ENCODE measurements around the gene GAPDHS. TPM values are rescaled to one million over a fixed set of nuclear protein-coding genes. Genes with fewer than 3 reads are reported as not detected.

GAPDHS gene
- total RNA-seq, 1 experiment from 2014 or later, result not detected

DNA sequence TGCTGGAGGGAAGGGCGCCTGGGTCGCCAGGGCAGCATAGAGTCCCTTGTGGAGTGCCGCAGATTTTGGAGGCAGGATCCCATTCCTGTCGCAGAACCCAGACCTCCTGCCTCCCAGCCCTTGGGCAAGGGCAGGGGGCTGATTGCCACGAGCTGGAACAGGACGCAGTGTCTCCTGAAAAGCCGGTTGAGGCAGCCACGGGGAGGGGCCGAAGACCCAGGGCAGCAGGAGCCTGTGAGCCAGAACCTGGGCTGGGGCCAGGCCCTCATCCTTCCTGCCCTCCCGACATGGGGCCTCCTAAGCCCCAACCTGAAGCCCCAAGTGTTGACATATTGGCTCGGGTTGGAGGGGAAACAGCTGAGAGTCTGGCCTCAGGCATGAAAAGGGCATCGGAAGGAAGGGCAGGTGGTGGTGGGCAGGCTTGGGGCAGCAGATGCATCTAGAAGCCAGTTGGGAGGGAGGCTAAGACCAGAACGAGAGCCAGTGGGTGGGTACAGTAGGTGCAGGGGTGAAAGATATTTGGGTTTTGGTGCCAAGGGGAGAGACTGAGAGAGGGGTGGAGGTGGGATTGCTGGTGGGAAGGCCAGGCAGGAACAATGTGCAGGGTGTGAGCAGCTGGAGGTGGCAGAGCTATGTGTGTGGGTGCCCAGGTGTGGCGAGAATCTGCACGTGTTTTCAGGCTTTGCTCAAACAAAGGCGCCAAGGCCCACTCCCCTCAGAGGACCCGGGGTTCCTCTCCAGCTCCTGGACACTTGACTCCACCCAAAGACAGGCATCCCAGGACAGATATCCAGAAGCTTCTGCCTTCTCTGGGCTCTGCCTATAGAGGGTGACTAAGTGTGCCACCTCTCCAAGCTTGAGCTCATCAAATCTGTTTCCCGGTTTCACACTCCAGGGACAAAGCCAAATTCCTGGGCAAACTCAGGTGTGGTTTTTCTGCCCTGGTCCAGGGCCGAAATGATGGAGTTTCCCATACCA is 3.7 kb upstream of the GAPDHS start:
- in situ Hi-C loops (cut with HindIII; ENCODE audit: low pct_unique_long_range_greater_than_20kb, low sequenced_read_pairs), result no loop called here
- no peak for DNase-seq (ENCODE audit: low read depth)

DNA sequence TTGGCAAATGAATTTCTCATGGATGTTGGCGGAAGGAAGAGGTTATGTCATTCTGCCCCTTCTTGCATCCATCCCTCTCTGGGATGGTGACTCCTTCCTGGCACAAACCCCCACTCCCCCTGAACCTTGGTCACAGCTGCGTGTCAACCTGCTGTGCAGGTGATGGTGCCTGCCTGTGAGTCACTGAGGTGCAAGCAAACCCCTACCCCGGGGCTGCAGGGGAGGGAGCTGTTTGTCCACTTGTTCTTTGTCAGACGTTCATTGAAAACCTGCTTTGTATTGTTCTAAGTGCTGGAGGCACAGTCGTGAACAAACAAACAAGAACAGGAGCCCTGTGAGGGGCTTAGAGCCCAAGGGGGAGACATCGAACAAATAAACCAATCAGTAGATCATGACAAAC is 2.0 kb upstream of the GAPDHS start:
- in situ Hi-C loops (cut with HindIII; ENCODE audit: low pct_unique_long_range_greater_than_20kb, low sequenced_read_pairs), result no loop called here
- DNase-seq (ENCODE audit: low read depth), result no peak

GRCh38 chr19:35533822-35534392 is 651 bp downstream of the GAPDHS start:
- in situ Hi-C loops (cut with HindIII; ENCODE audit: low pct_unique_long_range_greater_than_20kb, low sequenced_read_pairs), result no loop called here
- no peak for DNase-seq (ENCODE audit: low read depth)

DNA sequence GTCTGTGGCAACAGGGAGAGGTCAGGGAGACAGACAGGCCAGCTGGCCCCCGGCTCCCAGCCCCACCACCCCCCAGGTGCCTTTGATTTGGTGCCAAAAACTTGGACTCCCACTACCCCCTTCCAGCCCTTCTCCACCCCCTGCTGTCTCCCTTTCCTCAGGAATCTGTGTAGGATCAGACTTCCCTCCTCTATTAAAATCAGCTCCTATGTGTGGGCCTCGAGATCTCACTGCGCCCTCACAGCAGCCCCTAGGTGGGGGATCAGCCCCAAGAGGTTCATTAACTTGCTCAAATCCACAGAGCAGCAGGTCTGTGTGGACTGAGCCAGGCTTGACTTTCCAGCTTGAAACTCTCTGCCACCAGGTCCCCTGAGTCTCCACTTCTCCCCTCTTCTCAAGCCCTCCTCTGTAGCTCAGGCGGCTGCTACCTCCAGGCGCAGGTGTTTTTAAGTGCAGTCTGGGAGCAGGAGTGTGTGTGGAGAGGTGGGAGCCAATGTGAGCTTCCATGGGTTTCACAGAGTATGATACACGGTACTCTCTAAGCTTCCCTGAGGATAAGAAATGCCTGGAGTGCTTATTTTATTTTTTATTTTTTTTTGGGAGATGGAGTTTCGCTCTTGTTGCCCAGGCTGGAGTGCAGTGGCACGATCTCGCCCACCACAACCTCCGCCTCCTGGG is 1.7 kb downstream of the GAPDHS start:
- no peak for DNase-seq (ENCODE audit: low read depth)
- in situ Hi-C loops (cut with HindIII; ENCODE audit: low pct_unique_long_range_greater_than_20kb, low sequenced_read_pairs), result no loop called here

DNA sequence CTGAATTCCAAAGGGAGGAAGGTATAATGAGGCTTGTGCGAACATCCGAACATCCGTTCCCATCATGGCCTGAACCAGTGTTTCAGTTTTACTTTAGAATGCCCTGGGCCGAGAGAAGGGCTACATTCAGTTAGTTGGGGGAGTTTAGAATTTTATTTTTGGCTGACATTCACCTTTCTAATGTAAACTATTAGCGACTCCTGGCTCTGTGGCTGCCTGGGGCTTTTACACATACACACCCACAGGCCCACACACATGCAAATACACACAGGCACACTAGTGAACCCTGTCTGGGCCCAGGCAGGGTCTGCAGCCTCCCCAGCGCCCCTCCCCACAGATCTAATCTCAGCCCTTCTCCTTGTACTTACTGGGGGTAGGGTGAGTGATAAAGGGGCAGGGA is 6.1 kb downstream of the GAPDHS start:
- DNase-seq (ENCODE audit: low read depth), result no peak
- in situ Hi-C loops (cut with HindIII; ENCODE audit: low pct_unique_long_range_greater_than_20kb, low sequenced_read_pairs), result no loop called here

DNA sequence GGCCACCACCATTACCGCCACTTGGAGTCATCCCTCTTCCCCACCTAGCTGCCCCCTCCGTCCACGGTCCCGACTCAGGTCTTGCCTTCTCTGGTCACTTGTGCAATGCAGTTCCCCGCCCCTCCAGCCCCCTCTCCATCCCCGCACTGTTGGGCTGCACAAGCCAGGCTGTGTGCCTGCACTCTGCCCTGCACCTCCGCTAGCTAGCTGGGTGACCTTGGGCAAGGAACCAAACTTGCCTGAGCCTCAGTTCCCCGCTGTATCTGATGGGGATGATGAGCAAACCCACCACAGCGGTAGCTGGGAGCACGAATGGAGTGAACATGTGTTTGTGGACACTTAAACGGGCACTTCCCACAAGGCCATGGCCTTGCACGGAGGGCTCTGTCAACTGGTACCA is 6.6 kb downstream of the GAPDHS start:
- in situ Hi-C loops (cut with HindIII; ENCODE audit: low pct_unique_long_range_greater_than_20kb, low sequenced_read_pairs), result no loop called here
- DNase-seq (ENCODE audit: low read depth), result no peak

DNA sequence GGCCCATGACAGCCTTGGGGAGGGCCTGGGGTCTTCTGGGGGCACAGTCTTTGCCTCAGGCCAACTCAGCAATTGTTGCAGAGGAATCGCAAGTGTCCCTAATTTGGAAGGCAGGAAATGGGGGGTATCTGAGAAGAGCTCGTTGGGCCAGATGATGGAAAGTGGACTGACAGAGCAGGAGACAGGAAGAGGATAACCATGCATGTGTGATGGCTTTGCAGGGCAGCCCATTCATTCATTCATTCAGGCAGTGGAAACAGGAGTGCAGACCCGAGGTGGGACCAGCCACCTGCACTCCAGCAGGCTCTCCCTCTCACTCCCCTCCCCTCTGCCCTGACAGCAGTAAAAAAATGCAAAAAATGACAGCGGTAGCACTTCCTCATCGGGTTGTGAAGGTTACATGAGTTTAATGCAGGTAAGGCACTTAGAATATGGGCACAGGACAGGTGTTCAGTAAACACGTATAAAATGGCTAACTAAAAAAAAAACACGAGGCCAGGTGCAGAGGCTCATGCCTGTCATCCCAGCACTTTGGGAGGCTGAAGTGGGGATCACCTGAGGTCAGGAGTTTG is 7.2 kb downstream of the GAPDHS start:
- in situ Hi-C loops (cut with HindIII; ENCODE audit: low pct_unique_long_range_greater_than_20kb, low sequenced_read_pairs), result no loop called here
- no peak for DNase-seq (ENCODE audit: low read depth)

- no peak for DNase-seq (ENCODE audit: low read depth)
- in situ Hi-C loops (cut with HindIII; ENCODE audit: low pct_unique_long_range_greater_than_20kb, low sequenced_read_pairs), result no loop called here
Measured at GRCh38 chr19:35542209-35542608, 9.0 kb downstream of the GAPDHS start.

DNA sequence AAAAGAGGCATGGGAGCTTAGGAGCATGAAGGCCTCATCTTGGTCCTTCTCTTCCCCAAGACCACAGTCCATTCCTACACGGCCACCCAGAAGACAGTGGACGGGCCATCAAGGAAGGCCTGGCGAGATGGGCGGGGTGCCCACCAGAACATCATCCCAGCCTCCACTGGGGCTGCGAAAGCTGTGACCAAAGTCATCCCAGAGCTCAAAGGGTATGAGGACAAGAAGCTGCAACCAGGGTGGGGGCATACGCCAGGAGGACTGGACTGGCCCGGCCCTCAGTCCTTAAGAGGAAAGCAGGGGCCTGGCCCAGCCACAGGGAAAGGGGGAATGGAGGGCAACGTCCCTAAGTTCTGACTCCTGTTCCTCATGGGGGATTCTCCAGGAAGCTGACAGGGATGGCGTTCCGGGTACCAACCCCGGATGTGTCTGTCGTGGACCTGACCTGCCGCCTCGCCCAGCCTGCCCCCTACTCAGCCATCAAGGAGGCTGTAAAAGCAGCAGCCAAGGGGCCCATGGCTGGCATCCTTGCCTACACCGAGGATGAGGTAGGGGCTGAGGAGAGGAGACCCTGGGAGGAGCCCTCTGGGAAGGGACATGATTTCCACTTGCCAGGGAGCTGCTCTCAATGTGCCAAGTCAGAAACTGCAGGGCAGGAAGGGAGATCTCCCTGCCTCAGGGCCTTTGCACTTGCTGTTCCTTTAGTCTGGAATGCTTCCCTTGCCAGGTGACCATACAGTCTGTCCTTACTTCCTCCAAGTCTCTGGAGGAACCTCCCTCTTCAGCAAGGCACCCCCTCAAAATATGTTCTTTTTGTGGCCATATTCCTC is 10.2 kb downstream of the GAPDHS start:
- no peak for DNase-seq (ENCODE audit: low read depth)
- in situ Hi-C loops (cut with HindIII; ENCODE audit: low pct_unique_long_range_greater_than_20kb, low sequenced_read_pairs), result no loop called here

DNA sequence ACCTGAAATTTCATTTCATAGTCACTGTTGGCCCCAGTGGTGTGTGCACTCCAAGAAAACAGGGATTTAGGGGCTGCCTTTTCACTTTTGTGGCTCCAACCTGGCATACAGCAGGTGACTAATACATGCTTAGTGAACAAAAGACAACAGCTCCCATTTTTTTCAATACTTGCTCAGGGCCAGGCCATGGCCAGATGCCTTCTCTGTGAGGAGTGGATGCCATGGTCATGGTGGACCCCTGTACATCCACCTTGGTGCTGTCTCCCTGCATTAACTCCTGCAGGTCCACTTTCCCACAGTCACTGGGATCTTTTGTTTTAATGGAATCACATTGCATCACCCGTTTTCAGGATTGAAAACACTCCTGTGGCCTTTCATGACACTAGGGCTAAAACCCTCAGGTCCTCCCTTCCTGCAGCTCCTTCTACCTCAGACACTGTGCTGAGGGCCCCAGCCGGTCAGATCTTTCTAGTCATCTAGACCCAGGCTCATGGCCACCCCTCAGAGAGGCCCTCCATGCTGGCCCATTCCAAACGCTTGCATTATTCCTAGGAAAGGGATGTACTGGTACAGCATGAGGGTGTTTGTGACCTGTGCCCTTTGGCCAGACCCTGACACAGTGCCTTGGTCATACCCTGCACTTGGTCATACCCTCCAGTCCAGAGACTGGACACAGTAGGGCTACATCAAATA is 11.0 kb downstream of the GAPDHS start:
- in situ Hi-C loops (cut with HindIII; ENCODE audit: low pct_unique_long_range_greater_than_20kb, low sequenced_read_pairs), result no loop called here

DNA sequence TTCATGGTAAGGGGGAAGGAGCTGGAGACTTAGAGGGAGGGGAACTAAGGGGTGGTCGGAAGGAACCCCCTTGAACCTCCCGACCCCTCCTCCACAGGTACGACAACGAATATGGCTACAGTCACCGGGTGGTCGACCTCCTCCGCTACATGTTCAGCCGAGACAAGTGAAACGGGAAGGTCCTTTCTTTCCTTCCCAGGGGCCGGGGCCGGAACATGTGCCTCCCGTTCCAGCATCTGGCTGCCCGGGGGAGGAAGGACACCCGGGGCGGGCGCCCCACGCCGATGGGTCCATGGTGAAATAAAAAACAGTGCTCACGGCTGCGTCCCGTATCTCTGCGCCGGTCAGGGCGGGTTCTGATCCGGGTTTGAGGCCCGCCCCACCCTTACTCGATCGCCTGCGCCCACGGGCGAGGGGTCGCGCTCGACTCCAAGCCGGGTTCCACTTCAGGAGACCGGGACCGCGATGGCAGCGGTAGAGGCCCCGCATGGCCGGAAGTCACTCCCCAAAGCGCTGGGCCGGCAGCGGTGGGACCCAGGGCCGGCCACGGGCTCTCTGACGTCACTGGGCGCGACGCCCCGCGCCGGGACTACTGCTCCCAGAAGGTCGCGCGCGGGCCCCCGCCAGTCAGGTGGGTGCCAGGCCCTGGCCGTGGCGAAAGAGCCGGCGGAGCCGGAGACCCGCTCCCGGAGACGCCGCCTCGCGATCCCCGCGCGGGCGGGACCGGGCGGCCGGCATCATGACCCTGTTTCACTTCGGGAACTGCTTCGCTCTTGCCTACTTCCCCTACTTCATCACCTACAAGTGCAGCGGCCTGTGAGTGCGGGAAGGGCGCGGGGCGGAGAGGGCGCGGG is 12.0 kb downstream of the GAPDHS start, which contains the start of gene TMEM147:
TSS of gene TMEM147 (plus strand) at position 626 of the 854 bp plus-strand sequence. CDS start at position 740, 114 bp downstream.
- peak; percentile 85 for DNase-seq (ENCODE audit: low read depth)
- in situ Hi-C loops (cut with HindIII; ENCODE audit: low pct_unique_long_range_greater_than_20kb, low sequenced_read_pairs), result no loop called here

More for the DNA sequence above, 11.0 kb downstream of the GAPDHS start:
- no peak for DNase-seq (ENCODE audit: low read depth)

DNA sequence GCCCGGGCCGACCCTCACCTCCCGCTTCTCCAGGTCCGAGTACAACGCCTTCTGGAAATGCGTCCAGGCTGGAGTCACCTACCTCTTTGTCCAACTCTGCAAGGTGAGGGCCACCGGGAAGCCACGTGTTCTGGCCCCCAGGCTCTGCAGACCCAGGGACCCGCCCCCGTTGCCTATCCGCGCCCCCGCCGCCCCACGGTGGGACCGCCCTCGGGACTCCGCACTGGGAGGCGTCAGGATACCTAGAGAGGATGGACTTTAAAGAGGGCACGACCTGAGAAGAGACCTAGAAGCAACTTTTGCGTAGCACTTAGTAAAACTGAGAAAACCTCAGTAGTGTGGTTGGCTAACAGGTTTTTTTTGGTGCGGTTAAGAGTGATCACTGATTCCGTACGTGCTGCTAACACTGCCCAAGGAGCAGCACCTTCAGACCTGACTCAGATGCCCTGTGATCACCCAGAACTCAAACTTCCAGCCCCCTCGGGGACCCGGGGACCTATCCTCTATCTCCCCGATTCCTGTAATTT is 12.7 kb downstream of the GAPDHS start:
- DNase-seq (ENCODE audit: low read depth), result no peak
- in situ Hi-C loops (cut with HindIII; ENCODE audit: low pct_unique_long_range_greater_than_20kb, low sequenced_read_pairs), result no loop called here

DNA sequence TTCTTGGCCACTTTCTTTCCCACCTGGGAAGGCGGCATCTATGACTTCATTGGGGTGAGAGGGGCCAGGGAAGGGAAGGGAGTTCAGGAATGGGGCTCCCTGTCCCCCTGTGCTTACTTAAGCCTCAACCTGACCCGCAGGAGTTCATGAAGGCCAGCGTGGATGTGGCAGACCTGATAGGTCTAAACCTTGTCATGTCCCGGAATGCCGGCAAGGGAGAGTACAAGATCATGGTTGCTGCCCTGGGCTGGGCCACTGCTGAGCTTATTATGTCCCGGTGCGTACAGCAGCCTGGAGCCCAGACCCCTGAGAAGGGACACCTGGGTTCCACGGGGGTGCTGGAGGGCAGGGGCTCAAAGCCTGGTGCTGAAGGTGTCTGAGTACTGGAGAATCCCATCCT is 13.3 kb downstream of the GAPDHS start:
- in situ Hi-C loops (cut with HindIII; ENCODE audit: low pct_unique_long_range_greater_than_20kb, low sequenced_read_pairs), result no loop called here
- DNase-seq (ENCODE audit: low read depth), result no peak

DNA sequence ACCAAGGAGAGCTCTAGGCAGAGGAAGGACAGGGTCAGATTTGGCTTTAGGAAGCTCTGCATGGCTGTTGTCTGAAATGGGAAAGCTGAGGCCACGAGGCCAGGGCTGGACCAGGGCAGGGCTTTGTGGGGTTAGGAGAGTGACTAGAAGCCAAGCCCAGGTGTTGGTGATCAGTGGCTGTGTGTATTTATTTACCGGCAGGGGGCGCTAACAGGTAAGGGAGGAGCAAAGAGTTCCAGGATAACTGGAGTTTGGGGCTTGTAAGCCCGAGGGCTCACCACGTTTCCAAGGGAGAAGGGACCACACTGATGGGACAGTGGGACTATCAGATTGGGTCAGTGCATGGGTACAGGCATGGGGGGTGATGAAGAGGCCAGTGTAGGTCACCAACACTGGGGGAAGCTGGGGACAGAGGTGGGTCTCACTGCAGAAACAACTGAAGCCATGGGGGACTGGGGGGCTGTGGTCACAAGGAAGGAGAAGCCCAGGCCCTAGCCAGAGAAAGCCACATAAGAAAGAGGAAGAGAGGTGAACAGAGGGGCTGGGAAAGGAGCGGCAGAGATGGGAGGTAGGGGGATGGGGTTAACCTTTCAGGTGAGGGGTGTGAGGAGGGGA is 16.0 kb downstream of the GAPDHS start:
- in situ Hi-C loops (cut with HindIII; ENCODE audit: low pct_unique_long_range_greater_than_20kb, low sequenced_read_pairs), result no loop called here
- peak; percentile 52 for DNase-seq (ENCODE audit: low read depth)

GRCh38 chr19:35549879-35550523 is 16.7 kb downstream of the GAPDHS start:
- in situ Hi-C loops (cut with HindIII; ENCODE audit: low pct_unique_long_range_greater_than_20kb, low sequenced_read_pairs), result no loop called here
- no peak for DNase-seq (ENCODE audit: low read depth)

Data from Caki2 (cell line).